ENCODE data around the gene GPX8.

The GPX8 gene

DNA sequence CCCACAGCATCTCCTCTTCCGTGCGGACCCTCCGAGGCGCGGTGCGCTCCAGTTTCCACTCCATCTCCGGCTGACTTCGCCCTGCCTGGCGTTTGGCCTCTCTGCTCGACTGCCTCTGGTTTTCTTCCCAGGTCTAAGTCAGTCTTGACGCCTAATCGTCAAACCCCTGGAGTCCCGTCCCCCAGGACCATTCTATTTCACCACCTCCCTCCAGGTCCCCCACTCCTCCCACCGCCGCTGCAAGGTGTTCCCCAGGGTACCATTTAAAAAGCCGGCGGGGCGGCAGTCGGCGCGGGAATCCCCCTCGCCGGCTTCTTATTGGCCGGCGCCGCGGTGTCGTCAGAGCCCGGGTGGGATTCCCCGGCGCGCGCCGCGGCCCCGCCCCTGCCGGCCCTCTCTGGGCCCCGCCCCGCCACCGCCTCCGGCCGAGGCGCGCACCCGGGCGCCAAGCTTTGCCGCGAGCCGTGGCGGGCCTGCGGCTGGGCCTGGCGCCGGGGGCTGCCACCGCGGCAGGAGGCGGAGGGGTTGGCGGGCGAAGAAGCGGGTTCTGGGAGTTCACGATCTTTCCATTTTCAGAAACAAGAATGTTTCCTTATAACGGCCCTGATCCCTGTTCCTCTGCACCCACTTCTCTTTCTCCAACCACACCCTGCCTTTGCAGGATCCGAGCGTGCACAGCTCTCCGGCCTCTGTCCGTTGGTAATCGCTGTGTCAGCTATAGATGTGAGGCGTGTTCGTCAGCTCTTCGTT is 13.1 kb downstream of the GPX8 start, which contains the start of gene CDC20B:
Gene CDC20B, minus strand, starts transcription at position 241 of the 750 bp plus-strand sequence. Its CDS starts 177 bp downstream, at position 64.
- peak; percentile 89 for DNase-seq

DNA sequence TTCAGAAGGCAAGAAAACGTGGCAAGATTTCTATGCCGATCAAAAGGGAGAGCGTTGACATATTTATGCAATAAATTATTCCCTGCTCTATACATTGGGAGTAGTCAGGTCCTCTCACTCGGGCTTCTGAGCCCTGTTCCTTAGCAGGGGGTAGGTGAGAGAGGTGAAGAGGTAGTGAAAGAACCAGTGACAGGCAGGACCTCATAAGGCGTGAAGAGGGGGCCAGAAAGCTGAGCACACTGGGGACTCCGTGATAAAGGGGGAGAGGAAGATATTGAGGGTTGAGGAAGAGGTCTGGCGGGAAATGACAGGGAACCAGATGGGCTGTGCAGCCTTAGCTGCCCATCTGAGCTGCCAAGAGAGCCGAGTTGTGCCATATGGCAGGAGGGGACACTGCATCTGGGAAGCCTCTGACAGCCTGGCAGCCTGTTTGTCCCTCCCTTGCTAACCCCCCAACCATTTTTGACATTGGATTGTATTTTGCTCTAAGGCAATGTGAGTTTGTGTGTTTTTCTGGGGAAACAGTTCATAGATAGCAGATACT is 13.8 kb downstream of the GPX8 start:
- DNase-seq = no peak

DNA sequence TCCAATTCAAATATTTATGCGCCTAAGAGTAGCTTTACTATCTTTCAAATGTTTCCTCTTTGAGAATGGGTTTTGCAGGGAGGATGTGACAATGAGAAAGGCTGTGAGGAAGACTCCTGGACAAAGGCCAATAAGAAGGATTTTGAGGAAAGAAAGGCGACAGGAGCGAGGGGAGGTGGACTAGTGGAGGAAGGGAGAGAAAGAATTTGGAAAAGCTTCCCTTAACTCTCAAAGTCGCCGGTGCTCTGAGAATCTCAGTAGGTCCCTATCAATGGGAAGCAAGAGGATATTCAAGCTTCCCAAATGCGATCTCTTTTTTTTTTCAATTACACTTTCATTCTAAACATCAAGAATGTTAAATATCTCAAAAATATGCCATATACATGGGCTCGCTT is 15.8 kb downstream of the GPX8 start:
- DNase-seq = no peak

DNA sequence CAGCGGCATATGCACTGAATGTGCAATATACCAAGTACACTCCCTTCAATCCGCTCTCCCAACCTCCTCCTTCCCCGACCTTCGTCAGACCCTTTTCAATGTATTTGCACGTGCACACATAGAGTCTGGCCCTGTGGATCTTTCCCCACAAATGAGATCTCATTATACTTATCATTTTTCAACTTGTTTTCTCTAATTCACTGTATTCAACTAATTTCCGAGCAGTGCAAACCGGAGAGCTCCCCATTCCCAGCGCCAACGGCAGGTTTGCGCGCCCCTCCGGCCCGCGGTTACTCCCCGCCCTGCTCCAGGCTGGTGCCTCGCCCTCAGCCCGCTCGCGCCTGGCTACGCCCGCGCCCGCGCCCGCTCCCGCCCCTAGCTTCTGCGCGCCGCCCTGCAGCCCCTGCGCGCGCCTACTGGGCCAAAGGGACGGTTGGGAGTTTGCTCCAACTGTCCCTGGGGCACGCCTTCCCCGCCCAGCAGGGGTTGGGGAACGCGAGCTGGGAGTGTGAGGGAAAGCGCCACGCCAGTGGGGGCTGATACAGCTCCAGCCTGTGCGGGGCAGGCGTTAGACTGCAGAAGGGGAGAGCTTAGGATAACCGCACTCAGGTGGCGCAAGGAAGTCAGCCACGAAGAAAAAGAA is 16.3 kb downstream of the GPX8 start:
- peak; percentile 45 for DNase-seq

DNA sequence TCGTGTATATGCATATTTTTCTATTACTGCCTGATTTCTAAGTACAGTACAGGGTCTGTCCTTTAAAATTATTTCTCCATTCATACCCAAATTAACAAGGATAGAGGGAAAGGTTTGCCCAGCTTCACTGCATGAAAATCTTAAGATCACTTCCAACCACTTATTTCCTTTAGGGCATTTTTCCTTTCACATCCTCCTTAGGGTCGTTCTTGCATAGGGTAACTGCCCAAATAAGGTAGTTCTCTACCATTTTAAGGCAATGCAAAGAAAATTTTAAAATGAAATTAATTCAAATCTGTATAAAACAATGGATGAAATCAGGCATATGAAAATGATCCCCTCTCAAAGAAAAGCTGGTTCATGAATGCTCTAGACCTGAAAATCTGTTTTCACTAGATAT is 17.1 kb downstream of the GPX8 start:
- DNase-seq = no peak

DNA sequence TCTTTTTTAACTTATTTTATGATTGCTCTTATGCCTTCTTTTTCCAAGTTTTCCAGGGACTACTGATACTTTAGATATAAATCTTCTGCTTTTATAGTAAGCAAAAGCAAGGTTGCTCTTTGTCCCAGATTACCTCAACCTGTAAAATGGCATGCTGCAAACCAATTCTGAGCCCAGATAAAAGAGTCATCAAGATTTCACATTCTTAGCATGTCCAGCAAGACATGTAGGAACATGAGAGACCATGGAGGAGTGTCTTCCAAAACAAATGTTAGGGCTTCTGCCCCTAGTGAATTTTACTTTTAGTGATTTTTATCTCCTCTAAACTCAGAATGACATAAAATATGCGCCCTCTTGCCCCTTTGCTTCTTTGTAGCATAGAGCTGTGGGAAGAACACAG is 20.0 kb downstream of the GPX8 start:
- DNase-seq = no peak

DNA sequence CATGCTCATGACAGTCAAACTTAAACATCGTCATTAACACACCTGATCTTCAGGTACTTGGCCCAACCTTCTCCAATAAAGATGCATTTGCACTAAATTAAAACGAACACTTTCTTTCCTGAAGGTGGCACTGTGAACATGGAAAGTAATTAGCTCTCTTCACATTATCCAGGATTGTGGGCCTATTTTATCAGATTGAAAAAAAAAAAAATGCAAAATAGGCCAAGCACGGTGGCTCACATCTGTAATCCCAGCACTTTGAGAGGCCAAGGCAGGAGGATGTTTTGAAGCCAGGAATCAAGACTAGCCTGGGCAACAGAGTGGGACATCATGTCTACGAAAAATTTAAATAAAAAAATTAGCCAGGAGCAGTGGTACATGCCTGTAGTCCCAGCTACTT is 27.4 kb downstream of the GPX8 start:
- DNase-seq = no peak

DNA sequence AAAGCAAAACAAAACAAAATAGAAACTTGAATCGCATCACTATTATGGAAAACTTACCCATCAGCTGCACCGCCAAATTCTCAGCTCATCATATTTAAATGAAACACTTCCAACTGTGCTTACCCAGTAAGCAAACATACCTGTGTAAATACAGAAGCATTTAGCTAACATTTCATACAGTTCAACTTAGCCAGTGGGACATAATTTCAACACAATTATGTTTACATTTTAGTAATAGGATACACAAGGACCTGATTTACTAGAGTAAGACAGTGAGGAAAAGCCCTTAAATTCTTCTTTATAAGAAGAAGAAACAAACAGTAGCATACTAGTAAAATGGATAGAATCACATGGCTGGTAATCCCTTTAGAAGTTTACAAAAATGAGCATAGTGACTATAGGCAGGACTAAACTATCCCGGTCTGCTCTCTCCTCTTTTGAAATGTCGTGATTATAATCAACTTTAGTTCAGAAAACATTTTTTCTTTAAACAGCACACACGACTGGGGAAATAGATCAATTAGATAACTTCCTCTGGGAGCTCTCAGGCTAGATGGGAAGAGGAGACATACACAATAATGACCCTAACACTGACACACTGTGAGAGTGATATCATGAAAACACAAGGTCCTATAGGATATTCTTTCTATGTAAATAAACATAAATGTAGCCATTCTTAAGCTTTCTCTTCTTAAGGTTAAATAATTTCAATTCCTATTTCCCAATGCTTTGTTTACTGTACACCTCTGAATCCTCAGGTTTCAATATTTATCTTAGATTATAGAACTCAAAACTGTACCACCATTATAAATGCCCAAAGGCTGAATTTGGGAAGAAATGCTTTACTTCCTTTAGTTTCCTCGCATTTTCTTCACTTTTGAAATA is 28.9 kb downstream of the GPX8 start:
- DNase-seq = no peak

DNA sequence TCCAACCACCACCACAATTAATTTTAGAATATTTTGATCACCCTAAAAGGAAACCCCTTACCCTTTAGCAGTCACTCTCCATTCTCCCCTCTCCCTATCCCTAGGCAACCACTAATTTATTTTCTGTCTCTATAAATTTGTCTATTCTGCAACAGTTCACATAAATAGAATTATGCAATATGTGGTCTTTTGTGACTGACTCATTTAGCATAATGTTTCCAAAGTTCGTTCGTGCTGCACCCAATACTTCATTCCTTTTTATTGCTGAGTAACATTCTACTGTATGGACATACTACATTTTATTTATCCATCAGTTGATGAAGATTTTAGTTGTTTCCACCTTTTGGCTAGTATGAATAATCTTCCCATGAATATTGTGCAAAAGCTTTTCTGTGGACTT is 31.2 kb downstream of the GPX8 start:
- no peak for DNase-seq

DNA sequence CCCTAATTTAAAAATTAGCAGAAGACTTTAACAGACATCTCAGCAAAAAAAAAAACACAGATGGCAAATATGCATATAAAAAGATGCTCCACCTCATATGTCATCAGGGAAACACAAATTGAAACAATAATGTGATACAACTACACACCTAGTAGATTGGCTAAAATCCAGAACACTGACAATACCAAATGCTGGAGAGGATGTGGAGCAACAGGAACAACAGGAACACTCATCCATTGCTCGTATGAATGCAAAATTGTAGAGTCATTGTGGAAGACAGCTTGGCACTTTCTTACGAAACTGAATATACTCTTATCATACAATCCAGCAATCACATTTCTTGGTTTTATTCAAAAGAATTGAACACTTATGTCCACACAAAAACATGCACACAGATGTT is 45.0 kb downstream of the GPX8 start:
- no peak for DNase-seq

DNA sequence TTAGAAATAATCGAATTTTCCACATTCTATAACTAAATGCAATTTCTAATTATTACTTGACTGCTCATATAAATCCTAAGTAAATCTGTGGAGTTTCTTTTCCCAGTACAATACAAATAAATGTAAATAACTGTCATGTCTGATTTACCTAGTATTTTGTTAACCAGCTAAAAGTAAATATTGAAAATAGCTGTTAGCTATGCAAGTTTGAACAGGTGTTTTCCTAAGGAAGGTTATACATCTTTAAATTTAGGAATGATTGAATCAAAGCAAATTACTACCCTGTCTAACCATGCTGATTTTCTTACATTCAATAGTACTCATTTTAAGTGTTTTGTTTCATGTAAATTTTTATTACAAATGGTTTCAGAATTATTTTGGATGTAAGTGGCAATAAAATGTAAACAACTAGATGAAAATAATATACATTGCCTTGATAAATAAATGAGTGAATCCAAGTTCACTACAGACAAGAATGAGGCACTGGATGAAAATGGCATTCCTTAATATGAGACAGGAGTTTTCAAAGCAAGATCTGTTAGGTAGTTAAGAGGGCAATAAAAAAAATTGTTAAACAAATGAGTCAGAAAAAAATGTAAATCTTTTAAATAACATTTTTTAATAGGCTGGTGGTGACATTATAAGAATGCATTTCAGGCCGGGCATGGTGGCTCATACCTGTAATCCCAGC is 51.4 kb downstream of the GPX8 start:
- DNase-seq = no peak

Measured in suppressor macrophage treated with lipopolysaccharide for 4 hours (primary cell).